Glomerular visceral epithelial cell (primary cell): ENCODE results near the gene SUGCT.
"Not testable (repeated sequence)": the region's sequence is repeated elsewhere in the genome, so short reads cannot be mapped to it uniquely, and the experiment has no call there.

Experiments used
- DNase-seq: peaks from one replicate; pipeline ENCODE4 v3.0.0-alpha.2; 2016; ENCODE audit errors: extremely low spot score

The SUGCT gene

DNA sequence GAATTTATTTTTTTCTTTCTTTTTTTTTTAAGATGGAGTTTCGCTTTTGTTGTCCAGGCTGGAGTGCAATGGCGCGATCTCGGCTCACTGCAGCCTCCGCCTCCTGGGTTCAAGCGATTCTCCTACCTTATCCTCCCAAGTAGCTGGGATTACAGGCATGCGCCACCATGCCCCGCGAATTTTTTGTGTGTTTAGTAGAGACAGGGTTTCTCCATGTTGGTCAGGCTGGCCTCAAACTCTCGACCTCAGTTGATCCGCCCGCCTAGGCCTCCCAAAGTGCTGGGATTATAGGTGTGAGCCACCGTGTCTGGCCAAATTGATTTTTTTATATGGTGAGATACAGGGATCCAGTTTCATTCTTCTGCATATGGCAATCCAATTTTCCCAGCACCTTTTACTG lies 5.1 kb downstream of the SUGCT start:
- DNase-seq: not testable (repeated sequence)

DNA sequence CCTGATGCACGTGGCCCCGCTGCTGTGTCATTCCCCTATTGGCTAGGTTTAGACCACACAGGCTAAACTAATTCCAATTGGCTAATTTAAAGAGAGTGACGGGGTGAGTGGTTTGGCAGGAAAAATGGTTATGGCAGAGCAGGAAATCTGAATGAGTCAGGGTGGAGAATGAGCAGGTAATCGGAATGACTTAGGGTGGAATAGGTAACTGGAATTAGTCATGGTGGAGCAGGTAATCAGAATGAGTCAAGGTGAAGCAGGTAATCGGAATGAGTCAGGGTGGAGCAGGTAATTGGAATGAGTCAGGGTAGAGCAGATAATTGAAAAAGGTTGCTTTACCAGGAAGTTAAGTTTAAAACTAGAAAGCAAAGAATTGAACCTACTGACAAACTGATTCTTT lies 7.1 kb downstream of the SUGCT start:
- DNase-seq: not testable (repeated sequence)

DNA sequence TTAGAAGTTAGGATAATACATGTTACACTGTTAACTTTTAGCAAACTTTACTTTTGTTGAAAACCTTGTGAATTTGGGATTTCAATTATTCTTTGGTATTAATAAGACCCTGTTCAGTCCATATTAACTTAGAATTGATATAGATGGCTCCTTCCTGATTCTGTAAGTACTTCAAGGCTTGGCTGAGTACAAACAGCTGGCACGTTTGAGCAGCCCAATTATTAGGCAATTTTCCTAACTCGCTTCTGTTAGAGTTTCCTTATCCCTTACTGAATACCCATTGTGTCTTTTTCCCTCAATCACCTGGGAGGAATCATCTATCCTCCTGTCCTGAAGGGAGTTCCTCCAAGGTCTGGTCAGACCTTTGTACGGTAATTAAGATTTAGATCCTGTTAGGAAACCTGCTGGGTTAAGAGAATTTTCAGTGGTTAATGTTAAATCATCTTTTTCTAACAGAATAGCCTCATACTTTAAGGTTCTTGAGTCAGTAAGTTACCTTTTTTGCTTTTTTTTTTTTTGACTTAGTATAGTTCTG lies 10.9 kb downstream of the SUGCT start:
- not testable (repeated sequence) for DNase-seq

DNA sequence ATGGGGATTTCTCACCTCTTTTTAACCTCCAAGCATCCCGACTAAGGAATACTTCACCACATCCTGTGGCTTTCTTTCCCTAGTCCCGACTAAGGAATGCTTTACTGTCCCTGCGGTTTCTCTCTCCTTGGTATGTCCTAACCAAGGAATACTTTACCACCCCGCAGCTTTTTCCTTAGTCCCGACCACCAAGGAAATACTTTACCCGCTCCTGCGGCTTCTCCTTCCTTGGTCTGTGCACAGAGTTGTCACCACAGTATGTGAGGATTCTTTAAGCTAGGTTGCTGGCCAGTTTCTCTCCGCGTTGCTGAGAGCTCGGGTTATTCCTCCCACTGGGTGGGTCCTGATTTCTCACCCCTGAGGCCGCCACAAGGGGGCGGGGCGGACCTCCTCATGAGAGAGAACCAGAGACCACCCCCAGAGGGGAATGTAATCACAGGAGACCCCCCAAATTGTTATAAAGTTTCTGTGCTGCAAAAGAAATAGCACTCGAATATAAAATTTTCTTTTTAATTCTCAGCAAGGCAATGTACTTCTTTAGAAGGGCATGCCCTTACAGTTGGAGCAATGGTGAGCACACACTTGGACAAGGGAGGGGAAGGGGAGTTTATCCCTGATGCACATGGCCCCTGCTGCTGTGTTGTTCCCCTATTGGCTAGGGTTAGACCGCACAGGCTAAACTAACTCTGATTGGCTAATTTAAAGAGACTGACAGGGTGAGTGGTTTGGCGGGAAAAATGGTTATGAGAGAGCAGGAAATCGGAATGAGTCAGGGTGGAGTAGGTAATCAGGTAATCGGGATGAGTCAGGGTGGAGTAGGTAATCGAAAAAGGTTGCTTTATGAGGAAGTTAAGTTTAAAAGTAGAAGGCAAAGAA lies 12.8 kb downstream of the SUGCT start:
- peak; percentile 80 for DNase-seq

DNA sequence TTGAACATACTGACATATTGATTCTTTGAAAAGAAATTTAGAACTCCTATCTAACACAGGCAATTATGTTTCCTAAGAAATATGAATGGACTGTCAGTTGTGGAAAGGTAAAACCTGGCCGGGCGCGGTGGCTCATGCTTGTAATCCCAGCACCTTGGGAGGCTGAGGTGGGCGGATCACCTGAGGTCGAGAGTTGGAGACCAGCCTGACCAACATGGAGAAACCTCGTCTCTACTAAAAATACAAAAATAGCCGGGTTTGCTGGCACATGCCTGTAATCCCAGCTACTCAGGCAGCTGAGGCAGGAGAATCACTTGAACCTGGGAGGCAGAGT lies 13.4 kb downstream of the SUGCT start:
- not testable (repeated sequence) for DNase-seq

DNA sequence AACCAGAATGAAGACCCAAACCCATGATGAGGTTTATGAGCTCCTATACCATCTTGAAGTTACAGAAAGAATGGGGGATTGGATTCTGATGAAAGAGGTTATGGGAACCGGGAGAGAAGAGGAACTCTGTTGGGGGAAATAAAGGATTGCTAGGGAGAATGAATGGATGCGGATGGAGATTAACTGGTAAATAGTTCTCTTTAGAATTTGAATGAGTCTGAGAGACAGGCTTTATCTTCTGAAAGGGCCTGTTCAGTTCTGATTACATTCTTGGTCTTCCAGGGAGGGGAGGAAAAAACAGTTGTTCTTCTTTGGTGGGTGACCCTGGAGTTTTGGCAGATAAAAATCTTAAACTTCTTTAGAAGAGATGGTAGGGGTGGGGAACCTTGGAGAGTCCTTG lies 13.9 kb downstream of the SUGCT start:
- no peak for DNase-seq

DNA sequence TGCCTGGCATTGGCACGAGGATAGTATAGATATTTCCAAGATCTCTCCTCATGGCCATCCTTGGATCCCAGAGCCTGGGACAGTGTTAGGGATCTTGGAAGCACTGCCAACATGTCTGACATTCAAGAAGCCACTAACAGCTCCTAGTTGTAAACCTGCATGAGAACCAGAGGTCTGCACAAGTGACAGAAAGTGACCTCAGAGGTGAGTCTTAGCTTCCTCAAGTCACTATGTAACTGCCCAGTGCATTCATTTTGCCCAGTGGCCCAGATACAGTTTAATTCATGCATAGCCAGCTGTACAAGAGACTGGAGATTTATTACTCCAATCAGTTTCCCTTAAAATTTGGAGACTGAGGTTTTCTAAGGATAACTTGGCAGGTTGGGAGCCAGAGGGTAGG lies 16.7 kb downstream of the SUGCT start:
- no peak for DNase-seq

DNA sequence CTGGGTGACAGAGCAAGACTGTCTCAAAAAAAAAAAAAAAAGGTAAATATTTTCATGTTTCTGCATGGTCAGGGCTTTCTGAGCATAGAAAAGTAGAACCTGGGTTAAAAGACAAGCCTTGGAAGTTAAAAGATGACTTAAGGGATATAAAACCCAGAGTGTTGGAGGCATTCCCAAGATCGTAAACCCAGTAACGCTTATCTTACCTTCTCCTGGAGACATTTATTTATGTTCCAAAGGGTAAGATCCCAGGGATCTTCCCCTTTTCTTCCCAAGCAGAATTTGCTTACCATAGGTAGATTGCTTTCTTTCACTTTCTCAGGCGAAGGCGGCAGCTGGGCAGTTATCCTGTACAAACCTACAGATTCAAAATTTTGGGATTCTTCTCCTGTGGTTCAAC lies 22.2 kb downstream of the SUGCT start:
- no peak for DNase-seq

DNA sequence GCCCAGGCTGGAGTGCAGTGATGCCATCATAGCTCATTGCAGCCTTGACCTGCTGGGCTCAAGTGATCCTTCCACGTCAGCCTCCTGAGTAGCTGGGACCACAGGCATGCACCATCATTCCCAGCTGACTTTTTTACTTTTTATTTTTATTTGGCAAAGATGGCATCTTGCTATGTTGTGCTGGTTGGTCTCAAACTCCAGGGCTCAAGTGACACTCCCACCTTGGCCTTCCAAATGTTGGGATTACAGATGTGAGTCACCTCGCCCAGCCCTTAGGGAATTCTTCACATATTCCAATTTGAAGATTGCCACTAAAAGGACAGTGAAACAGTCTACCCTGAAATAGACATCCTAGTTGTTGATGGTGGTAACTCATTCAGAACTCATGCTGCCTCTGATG lies 27.7 kb downstream of the SUGCT start:
- no peak for DNase-seq

DNA sequence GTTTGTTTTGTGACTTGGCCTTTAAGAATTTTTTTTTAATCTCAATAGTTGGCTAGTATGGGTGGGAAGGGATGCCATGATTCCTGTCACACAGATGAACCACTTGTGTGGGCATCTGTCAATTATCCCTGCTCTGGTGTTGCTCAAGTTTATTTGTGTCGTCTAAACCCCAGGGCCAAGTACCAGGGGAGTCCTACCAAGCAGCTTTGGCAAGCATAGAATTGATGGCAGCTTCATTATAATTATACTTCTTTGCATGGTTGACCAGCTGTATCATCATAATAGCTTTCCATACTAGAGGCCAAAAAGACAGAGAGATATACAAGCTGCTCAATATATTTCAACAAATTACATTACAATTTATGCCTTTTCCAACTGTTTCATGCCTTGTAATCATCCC lies 30.4 kb downstream of the SUGCT start:
- DNase-seq: no peak

DNA sequence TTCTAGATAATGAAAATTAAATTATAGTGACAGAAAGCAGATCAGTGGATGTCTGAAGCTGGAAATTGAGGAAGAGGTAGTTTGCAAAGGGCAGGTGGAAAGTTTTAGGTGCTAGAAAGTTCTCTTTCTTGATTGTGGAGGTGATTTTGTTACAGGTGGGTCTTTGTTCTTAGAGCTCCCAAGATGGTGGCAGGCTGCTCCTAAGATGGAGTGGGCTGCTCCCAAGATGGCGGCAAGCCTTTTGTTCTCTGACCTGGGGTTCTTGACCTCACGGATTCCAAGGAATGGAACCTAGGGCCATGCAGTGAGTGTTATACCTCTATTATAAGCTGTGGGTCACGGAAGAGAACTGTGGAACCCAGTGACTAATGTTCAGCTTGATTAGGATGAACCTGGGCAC lies 32.5 kb downstream of the SUGCT start:
- DNase-seq: no peak

DNA sequence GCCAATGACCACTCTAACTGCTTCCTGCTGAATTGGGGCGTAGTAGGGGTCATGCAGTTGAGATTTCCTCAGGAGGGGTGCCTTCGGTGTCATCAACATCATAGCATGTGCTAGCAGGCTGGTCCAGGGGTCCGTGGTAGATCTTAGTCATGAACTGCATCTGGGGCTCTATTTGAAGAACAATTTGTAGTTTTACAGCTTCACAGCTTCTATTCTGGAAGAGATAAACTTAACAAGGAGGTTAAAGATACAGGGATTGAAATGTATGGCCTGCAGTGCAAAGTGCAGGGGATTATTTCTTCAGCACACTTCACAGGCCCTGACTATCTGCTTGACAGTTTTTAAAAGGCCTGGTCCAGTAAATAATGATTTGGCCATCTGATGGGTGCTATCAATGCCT lies 33.5 kb downstream of the SUGCT start:
- DNase-seq: not testable (repeated sequence)

DNA sequence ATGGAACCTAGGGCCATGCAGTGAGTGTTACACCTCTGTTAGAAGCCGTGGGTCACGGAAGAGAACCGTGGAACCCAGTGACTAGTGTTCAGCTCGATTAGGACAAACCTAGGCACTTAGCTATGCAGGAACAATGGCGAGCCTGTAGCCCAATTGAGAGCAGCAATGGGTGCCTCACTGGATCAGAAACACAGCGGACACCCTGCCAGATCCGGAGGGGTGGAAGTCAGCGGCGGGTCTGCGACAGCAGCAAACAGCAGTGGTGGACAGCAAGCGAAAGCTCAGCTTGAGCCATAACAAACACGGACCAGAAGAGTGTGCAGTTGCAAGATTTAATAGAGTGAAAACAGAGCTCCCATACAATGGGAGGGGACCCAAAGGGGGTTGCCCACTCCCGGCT lies 38.3 kb downstream of the SUGCT start:
- DNase-seq: not testable (repeated sequence)

DNA sequence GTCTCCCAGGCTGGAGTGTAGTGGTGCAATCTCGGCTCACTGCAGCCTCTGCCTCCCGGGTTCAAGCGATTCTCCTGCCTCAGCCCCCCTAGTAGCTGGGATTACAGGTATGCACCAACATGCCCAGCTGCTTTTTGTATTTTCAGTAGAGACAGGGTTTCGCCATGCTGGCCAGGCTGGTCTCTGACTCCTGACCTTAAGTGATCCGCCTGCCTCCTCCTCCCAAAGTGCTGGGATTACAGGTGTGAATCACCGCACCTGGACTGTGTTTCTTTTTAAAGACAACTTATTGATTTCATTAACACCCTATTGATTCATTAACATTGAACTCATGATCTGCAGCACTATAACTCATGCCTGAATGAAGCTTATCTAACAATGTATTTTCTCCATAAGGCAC lies 40.5 kb downstream of the SUGCT start:
- DNase-seq: not testable (repeated sequence)

DNA sequence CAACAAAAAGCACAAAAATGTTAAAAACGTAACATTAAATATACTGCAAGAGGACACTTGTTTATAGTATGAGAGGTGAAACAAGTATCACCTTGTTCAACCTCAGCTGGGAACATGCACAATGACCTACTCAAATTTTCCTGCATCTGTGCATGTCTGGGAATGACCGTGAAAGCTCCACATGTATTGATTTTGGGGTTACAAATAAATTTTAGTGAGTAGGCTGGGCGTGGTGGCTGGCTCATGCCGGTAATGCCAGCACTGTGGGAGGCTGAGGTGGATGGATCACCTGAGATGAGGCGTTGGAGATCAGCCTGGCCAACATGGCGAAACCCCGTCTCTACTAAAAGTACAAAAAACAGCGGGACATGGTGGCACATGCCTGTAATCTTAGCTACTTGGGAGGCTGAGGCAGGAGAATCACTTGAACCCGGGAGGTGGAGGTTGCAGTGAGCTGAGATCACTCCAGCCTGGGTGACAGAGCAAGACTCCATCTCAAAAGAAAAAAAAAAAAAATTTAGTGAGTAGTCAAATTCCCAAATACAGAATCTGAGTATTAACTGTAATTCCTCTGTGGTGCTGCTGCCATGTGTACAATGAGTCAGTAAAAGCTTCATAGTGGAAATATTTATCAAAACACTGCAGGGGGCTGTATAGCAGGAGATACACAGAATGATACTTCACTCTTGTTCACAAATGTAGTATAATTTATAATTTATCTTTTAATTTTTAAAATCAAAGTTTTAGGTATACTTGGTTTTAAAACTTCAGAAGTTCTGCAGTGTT lies 41.1 kb downstream of the SUGCT start:
- DNase-seq: no peak

DNA sequence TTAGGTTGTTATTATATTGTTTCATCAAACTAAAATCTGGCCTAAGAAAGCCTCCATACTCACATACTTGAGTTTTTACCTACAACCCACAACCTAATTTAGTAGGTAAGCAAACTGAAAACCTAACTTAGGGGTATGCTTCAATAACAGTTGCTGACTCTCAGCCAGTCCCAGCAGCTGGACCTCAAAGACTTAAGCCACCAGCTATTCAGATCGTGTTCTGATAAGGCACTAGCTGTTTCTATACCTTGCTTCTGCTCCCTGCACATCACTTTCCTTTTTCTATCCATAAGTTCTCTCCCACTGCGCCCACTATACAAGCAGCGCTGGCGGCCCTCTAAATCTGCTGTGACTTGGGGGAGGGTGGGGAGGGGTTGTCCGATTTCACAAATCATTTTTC lies 42.3 kb downstream of the SUGCT start:
- DNase-seq: no peak

DNA sequence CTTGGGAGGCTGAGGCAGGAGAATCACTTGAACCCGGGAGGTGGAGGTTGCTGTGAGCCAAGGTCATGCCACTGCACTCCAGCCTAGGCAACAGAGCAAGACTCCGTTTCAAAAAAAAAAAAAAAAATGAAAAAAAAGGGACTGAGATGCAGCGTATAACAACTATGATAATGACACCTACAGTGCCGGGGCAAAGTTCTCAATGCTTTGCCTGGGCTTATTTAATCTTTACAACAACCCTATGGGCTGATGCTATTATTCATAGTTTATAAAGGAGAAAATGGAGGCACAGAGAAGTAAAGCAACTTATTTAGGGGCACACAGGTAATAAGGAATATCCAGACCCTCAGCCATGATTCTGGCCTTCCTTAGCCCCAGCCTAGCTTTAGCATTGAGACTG lies 47.6 kb downstream of the SUGCT start:
- no peak for DNase-seq

DNA sequence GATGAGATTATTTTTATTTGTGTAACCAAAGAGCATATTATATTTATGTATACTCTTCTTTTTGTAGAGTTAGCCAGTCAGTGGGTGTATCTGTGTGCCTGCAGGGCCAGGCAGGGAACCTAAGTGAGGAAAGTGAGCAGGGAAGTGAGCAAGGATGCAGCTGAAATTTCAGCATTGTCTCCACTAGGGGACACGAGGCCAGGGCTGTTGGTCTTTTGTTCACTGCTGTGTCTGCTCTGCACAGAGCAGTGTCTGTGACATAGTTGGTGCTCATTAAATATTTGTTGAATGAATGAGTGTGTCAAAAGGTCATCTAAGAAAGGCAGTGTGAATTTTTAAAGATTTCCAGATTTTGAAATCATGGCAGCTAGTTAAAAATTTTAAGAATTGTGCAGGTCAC lies 51.8 kb downstream of the SUGCT start:
- DNase-seq: no peak

DNA sequence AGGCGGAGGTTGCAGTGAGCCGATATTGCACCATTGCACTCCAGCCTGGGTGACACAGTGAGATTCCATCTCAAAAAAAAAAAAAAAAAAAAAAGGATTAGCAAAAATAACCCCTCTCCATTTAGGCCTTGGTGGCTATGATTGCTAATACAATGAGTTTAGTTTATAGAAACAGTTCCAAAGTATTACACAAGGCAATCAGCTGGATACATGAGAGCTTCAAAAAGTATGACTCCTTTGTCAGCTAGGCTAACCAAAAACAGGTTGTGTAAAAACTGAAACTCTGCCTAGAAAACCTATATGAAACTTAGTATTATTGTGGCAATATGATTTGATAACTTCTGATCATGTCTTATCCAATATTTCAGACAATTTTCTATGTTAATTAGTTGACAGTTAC lies 57.2 kb downstream of the SUGCT start:
- no peak for DNase-seq

DNA sequence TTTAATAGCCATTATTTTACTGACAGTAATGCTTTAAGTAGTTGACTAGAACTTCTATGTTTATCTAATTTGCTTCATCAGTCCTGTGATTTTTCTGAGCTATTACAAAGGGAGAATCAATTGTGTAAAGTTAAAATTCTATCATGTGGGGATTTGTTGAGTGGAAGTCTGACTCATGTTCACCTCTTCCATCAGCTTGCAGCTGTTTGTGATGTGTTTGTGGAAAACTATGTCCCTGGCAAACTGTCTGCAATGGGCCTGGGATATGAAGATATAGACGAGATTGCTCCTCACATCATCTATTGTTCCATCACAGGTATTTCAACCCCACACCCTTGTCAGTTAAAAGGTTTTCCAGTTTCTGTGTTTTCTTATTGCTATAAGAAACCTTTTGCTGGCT lies 59.9 kb downstream of the SUGCT start:
- no peak for DNase-seq

DNA sequence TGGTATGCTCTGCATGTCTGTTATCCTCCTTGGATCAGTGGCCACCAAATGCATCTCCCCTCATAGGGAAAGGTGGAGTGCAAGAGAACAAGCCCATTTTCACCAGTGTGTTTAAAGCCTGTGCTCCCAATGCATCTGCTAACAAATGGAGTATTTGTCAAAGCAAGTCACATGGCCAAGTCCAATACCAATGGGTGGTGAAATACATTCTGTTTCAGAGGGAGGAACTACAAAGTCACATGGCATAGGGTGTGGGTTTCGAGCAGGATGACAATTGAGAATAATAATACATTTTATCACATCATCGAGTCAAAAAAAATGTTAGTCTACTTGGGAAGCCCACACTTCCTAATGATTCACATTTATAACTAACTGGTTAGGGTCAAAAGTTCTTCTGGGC lies 62.7 kb downstream of the SUGCT start:
- no peak for DNase-seq

DNA sequence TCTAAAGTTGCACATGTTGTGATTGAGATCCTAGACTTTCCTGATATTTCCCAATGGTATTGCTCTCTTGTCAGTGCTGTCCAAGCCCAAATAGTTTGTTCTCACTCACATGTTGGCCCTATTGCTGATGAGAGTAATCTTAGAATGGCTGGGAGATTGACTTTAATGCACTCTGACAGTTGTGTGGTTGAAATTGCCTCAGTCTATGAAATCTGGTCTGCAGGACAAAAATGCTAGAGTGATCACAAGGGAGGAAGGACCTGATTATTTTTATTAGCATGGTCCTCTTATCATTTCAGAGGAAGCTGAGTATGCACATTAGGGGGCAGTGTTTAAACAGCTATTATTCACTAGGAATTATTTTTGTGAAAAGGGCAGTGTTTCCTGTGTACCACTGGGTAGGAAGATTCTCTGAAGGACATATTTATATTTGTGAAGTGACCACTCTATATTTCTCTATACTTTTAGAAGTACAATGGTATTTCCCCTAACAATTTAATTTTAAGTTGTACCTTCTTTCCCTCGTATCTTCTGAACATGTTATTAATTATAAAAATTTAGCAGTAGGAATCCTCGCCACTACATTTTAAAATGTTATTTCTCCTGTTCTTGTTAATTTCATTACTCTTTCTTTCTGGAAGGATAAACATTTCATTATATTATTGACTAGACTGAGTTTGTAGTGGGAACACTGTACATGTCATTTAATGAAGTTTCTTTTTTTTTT lies 64.4 kb downstream of the SUGCT start:
- peak; percentile 42 for DNase-seq
